ENCODE data around the gene IL2RA. TPM values are rescaled to one million over a fixed set of nuclear protein-coding genes. Genes with fewer than 3 reads are reported as not detected.

The IL2RA gene
- total and polyA plus RNA-seq, 9 of the 15 experiments (the other 6 are each of a cell fraction or from before 2014, with no cell fraction given): 0.95 TPM; not detected in 8

DNA sequence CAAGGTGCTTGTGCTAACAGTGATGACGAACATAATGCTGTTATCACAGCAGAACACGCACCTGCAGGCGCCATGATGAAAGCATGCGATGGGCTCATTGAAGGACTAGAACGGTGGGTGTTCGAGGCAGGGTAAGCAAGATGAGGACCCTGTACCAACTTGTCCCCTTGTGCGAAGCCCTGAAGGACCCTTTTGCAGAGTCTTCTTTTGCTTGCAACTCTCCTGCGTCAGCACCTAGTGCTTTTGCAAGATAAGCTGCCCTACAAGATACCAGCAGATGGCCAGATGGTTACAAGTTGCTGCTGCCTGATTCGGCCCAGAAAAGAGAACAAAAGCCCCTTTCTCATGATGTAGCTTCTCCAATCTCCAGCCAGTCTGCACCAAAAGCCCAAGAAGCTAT lies 80.6 kb downstream of the IL2RA start (continued):
- TF ChIP-seq, protein P1, sequence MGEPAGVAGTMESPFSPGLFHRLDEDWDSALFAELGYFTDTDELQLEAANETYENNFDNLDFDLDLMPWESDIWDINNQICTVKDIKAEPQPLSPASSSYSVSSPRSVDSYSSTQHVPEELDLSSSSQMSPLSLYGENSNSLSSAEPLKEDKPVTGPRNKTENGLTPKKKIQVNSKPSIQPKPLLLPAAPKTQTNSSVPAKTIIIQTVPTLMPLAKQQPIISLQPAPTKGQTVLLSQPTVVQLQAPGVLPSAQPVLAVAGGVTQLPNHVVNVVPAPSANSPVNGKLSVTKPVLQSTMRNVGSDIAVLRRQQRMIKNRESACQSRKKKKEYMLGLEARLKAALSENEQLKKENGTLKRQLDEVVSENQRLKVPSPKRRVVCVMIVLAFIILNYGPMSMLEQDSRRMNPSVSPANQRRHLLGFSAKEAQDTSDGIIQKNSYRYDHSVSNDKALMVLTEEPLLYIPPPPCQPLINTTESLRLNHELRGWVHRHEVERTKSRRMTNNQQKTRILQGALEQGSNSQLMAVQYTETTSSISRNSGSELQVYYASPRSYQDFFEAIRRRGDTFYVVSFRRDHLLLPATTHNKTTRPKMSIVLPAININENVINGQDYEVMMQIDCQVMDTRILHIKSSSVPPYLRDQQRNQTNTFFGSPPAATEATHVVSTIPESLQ (CRISPR knock-in tag; IDR thresholded peaks at IDR 0.05): no peak
- TF ChIP-seq MYC (IDR thresholded peaks at IDR 0.05; ENCODE audit: low read depth, low read length) (no peak), MYC (CRISPR knock-in tag; IDR thresholded peaks at IDR 0.05; ENCODE audit: borderline replicate concordance, low read depth) (no peak), NELFE (IDR thresholded peaks at IDR 0.05; ENCODE audit: insufficient read depth, insufficient read length) (no peak), MCM7 (IDR thresholded peaks at IDR 0.05) (no peak), CBX2 (IDR thresholded peaks at IDR 0.05; ENCODE audit: insufficient read depth, low read length, poor library complexity, severe bottlenecking) (no peak), STAT5A (IDR thresholded peaks at IDR 0.05; ENCODE audit: borderline replicate concordance, low read length) (peak; percentile 64), ZBTB7A (IDR thresholded peaks at IDR 0.05; ENCODE audit: borderline replicate concordance, control insufficient read depth, low read depth, low read length) (peak; percentile 13; the same call in 1 of the 2 replicates), ZNF174 (CRISPR knock-in tag; IDR thresholded peaks at IDR 0.05) (no peak), ZNF121 (CRISPR knock-in tag; conservative IDR thresholded peaks at IDR 0.05) (no peak), L3MBTL2 (IDR thresholded peaks at IDR 0.05) (peak; percentile 74), E2F3 (CRISPR knock-in tag; IDR thresholded peaks at IDR 0.05) (no peak), NFXL1 (CRISPR knock-in tag; IDR thresholded peaks at IDR 0.05) (no peak), ZNF507 (tag; conservative IDR thresholded peaks at IDR 0.05) (no peak), TAF7 (tag; IDR thresholded peaks at IDR 0.05) (no peak), BHLHE40 (IDR thresholded peaks at IDR 0.05; ENCODE audit: low read length) (peak; percentile 12; the same call in 1 of the 2 replicates), TCF7L2 (IDR thresholded peaks at IDR 0.05; ENCODE audit: low read depth, low read length) (no peak), CXXC5 (CRISPR knock-in tag; IDR thresholded peaks at IDR 0.05) (peak; percentile 57), ZNF184 (CRISPR knock-in tag; IDR thresholded peaks at IDR 0.05) (no peak), HDAC1 (IDR thresholded peaks at IDR 0.05) (no peak), ESRRB (CRISPR knock-in tag; IDR thresholded peaks at IDR 0.05; ENCODE audit: borderline replicate concordance) (no peak), CEBPB (tag; IDR thresholded peaks at IDR 0.05) (no peak)
- TF ChIP-seq, protein P2, sequence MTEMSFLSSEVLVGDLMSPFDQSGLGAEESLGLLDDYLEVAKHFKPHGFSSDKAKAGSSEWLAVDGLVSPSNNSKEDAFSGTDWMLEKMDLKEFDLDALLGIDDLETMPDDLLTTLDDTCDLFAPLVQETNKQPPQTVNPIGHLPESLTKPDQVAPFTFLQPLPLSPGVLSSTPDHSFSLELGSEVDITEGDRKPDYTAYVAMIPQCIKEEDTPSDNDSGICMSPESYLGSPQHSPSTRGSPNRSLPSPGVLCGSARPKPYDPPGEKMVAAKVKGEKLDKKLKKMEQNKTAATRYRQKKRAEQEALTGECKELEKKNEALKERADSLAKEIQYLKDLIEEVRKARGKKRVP (CRISPR knock-in tag; IDR thresholded peaks at IDR 0.05): no peak
- TF ChIP-seq, protein P3, sequence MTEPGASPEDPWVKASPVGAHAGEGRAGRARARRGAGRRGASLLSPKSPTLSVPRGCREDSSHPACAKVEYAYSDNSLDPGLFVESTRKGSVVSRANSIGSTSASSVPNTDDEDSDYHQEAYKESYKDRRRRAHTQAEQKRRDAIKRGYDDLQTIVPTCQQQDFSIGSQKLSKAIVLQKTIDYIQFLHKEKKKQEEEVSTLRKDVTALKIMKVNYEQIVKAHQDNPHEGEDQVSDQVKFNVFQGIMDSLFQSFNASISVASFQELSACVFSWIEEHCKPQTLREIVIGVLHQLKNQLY (CRISPR knock-in tag; conservative IDR thresholded peaks at IDR 0.05): no peak
- TF ChIP-seq, protein P4, sequence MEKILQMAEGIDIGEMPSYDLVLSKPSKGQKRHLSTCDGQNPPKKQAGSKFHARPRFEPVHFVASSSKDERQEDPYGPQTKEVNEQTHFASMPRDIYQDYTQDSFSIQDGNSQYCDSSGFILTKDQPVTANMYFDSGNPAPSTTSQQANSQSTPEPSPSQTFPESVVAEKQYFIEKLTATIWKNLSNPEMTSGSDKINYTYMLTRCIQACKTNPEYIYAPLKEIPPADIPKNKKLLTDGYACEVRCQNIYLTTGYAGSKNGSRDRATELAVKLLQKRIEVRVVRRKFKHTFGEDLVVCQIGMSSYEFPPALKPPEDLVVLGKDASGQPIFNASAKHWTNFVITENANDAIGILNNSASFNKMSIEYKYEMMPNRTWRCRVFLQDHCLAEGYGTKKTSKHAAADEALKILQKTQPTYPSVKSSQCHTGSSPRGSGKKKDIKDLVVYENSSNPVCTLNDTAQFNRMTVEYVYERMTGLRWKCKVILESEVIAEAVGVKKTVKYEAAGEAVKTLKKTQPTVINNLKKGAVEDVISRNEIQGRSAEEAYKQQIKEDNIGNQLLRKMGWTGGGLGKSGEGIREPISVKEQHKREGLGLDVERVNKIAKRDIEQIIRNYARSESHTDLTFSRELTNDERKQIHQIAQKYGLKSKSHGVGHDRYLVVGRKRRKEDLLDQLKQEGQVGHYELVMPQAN (IDR thresholded peaks at IDR 0.05; ENCODE audit: borderline replicate concordance): no peak
- TF ChIP-seq, protein P5, sequence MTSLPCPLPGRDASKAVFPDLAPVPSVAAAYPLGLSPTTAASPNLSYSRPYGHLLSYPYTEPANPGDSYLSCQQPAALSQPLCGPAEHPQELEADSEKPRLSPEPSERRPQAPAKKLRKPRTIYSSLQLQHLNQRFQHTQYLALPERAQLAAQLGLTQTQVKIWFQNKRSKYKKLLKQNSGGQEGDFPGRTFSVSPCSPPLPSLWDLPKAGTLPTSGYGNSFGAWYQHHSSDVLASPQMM (CRISPR knock-in tag; IDR thresholded peaks at IDR 0.05): no peak
